Psoas muscle (tissue), 8 donors: Measurements from ENCODE around the gene JMJD7. TPM values are rescaled to one million over a fixed set of nuclear protein-coding genes. Genes with fewer than 3 reads are reported as not detected.
A peak's percentile ranks its signal among the peaks of the same experiment; 100 is the strongest.

ENCODE experiments used
- ATAC-seq, 4 donors: fragments of 200-7000 bp; cut with Tn5 transposase; one replicate each; pipeline ENCODE4 v1.9.1; 2020; ENCODE audit warnings: moderate library complexity in 3 of 4, mild to moderate bottlenecking in 2 of 4
- DNase-seq, 2 donors: peaks; one replicate each; pipeline ENCODE4 v3.0.0-alpha.2; 2020
- H3K27ac ChIP-seq: fragments of 200-600 bp; one replicate; pipeline ENCODE4 v1.8.0; 2022
- H3K27me3 ChIP-seq, 3 donors: fragments of 200-600 bp in 1 of 3; one replicate each; pipeline versions ENCODE4 v1.6.1 to v1.8.0; 2013 to 2022; ENCODE audit warnings: low read length in 2 of 3, mild to moderate bottlenecking in 2 of 3, moderate library complexity in 1 of 3; ENCODE audit not compliant: insufficient read depth in 3 of 3
- H3K36me3 ChIP-seq, 2 donors: fragments of 200-600 bp in 1 of 2; one replicate each; pipeline versions ENCODE4 v1.6.1 to v1.8.0; 2013 to 2022; ENCODE audit warnings: low read depth in 1 of 2, mild to moderate bottlenecking in 1 of 2, moderate library complexity in 1 of 2; ENCODE audit not compliant: insufficient read depth in 1 of 2
- H3K4me1 ChIP-seq: fragments of 200-600 bp; one replicate; pipeline ENCODE4 v1.8.0; 2022
- H3K4me3 ChIP-seq: fragments of 200-600 bp; one replicate; pipeline ENCODE4 v1.8.0; 2022; ENCODE audit warnings: mild to moderate bottlenecking
- H3K9me3 ChIP-seq: fragments of 200-600 bp; one replicate; pipeline ENCODE4 v1.8.0; 2022
- CTCF ChIP-seq: fragments of 200-600 bp; IDR thresholded peaks from one replicate; pipeline ENCODE4 v1.8.0; 2022; ENCODE audit warnings: antibody characterized with exemption
- WGBS, 3 donors: extraction: QIAGEN DNeasy Blood & Tissue Kit; methylation state at CpG; one replicate each; pipeline versions ENCODE4 v1.1.6 to v1.1.7; 2013; 5-methylcytosine and 5-hydroxymethylcytosine counted together
- intact Hi-C, 2 donors: fragments of 100-400 bp; cut with DNase I; formaldehyde crosslinking; loops; one replicate each; pipeline versions ENCODE4 v1.11.0 to v1.14.2; 2022
- polyA plus RNA-seq, 3 donors: library from polyadenylated mRNA; stranded (reverse); fragments of 200-250 nt; gene quantifications; one replicate each; pipeline ENCODE4 v1.2.3, GENCODE V29; 2013
- total RNA-seq, 4 donors: library from RNA; stranded (reverse); fragmentation: NEBNext Ultra II Directional in 2 of 4; extraction: Animal tissue kit (Norgen Biotek cat#: 25700) in 2 of 4; gene quantifications; one replicate each; pipeline versions ENCODE4 v1.2.1 to v1.2.4, GENCODE V29; 2021 to 2023
- donor health status: healthy with polysubstance abuse.
- donor health status: DM: no; HTN: no; CAD: no; lungs with moderate emphysema.
- donor health status: Bipolar disorder and iron deficiency.
- donor health status: healthy.
- donor health status: DM: yes; HTN: yes; CAD: no.
- donor health status: DM: no; HTN: no; CAD: no.
- donor health status: DM: no; HTN: no; CAD: no.
- donor health status: DM: yes; HTN: yes; CAD: no.

Gene JMJD7
- total and polyA plus RNA-seq, 7 donors: 4.4 to 8.0 (median 6.4) TPM

GRCh38 chr15:41809121-41809520 lies 18.8 kb upstream of the JMJD7 start:
- intact Hi-C loops: no loop called here
- 75 to 81% (median 77%) methylated on average over 2 of the region's 2 CpGs for WGBS, 3 donors
- DNase-seq: no peak

GRCh38 chr15:41809526-41810220 lies 18.2 kb upstream of the JMJD7 start:
- intact Hi-C loops: loop anchor here (2.0 to 5.0 kb wide), 3 partner anchors 35 to 342 kb away; partner anchors contain the start of genes MAPKBP1 (in 1 of the 2) and TYRO3 (in 1 of the 2)
- Histone ChIP-seq H3K4me1 (no peaks in the 10 kb centered on the region), H3K9me3 (no peaks in the 10 kb centered on the region), H3K27ac (no peak overlapping the region), H3K27me3 (no peaks in the 10 kb centered on the region), H3K4me3 (no peak overlapping the region), H3K36me3 (peaks cover 3 to 20% of the 10 kb centered on the region in 2 donors)
- ATAC-seq: no peak
- WGBS, 3 donors: 66 to 74% (median 70%) methylated on average over 12 of the region's 12 CpGs
- no peak for TF ChIP-seq CTCF
- DNase-seq: no peak

More at GRCh38 chr15:41809121-41809520, 18.8 kb upstream of the JMJD7 start:
- Histone ChIP-seq H3K4me3 (no peak overlapping the region), H3K27me3 (no peaks in the 10 kb centered on the region), H3K4me1 (no peaks in the 10 kb centered on the region), H3K9me3 (no peaks in the 10 kb centered on the region), H3K27ac (no peak overlapping the region), H3K36me3 (peaks cover 0 to 15% of the 10 kb centered on the region in 2 donors)
- no peak for TF ChIP-seq CTCF
- ATAC-seq: no peak

- Histone ChIP-seq H3K36me3 (peaks cover 3 to 31% of the 10 kb centered on the region in 2 donors), H3K27ac (no peak overlapping the region), H3K4me3 (no peak overlapping the region), H3K9me3 (no peaks in the 10 kb centered on the region), H3K4me1 (no peaks in the 10 kb centered on the region), H3K27me3 (no peaks in the 10 kb centered on the region)
- 75 to 95% (median 79%) methylated on average over 5 of the region's 5 CpGs for WGBS, 3 donors
- DNase-seq (no peak), ATAC-seq (peak in 1 of 4 donors; percentile 17)
- no peak for TF ChIP-seq CTCF
- intact Hi-C loops: loop anchor here (1.0 to 5.0 kb wide), 4 partner anchors 36 to 344 kb away; partner anchors contain the start of genes MAPKBP1 (in 2 of the 2) and TYRO3 (in 1 of the 2)
Measured at GRCh38 chr15:41810651-41811431, 17.1 kb upstream of the JMJD7 start.

GRCh38 chr15:41811432-41812195 lies 16.3 kb upstream of the JMJD7 start:
- ATAC-seq (peak; percentile 95 to 99 (median 98)), DNase-seq (peak; percentile 86 to 91)
- no peak overlapping the region for H3K4me3 ChIP-seq
- no peaks in the 10 kb centered on the region for H3K9me3 ChIP-seq
- H3K27me3 ChIP-seq: no peaks in the 10 kb centered on the region
- intact Hi-C loops: loop anchor here (1.0 to 5.0 kb wide), 4 partner anchors 37 to 344 kb away; partner anchors contain the start of genes MAPKBP1 (in 2 of the 2) and TYRO3 (in 1 of the 2)
- H3K36me3 ChIP-seq: peaks cover 3 to 39% of the 10 kb centered on the region in 2 donors
- H3K4me1 ChIP-seq: no peaks in the 10 kb centered on the region
- TF ChIP-seq CTCF: peak; percentile 92
- 51 to 54% (median 51%) methylated on average over 18 of the region's 18 CpGs for WGBS, 3 donors
- no peak overlapping the region for H3K27ac ChIP-seq
